Osteoblast (primary cell): ENCODE data around the gene CGB8. TPM values are rescaled to one million over a fixed set of nuclear protein-coding genes. Genes with fewer than 3 reads are reported as not detected.
"Not testable (repeated sequence)": the region's sequence is repeated elsewhere in the genome, so short reads cannot be mapped to it uniquely, and the experiment has no call there.

Experiments
- DNase-seq: peaks from one replicate; pipeline ENCODE4 v3.0.0; 2011; ENCODE audit warnings: low spot score, mixed read lengths; ENCODE audit not compliant: insufficient read length; ENCODE audit errors: missing footprints
- H2AFZ ChIP-seq: 2 replicates; pipeline ENCODE4 v1.6.0; 2011; ENCODE audit warnings: mild to moderate bottlenecking, low read length
- H3K27ac ChIP-seq: 2 replicates; pipeline ENCODE4 v1.5.1; 2011; ENCODE audit warnings: mild to moderate bottlenecking, low read depth, low read length, moderate library complexity
- H3K27me3 ChIP-seq: 2 replicates; pipeline ENCODE4 v1.6.0; 2012; ENCODE audit warnings: mild to moderate bottlenecking, control low read depth, inconsistent platforms, low read length, moderate library complexity; ENCODE audit not compliant: insufficient read depth
- H3K36me3 ChIP-seq: 2 replicates; pipeline ENCODE4 v1.5.1; 2011; ENCODE audit warnings: mild to moderate bottlenecking, low read length, control low read depth, moderate library complexity; ENCODE audit not compliant: insufficient read depth
- H3K4me1 ChIP-seq: 2 replicates; pipeline ENCODE4 v1.5.1; 2011; ENCODE audit warnings: mild to moderate bottlenecking, low read length, control low read depth, moderate library complexity; ENCODE audit not compliant: insufficient read depth
- H3K4me2 ChIP-seq: 2 replicates; pipeline ENCODE4 v1.6.0; 2011; ENCODE audit warnings: mild to moderate bottlenecking, low read length; ENCODE audit not compliant: insufficient read depth
- H3K4me3 ChIP-seq: fragments of 200-600 bp; sonication (generic); 3 replicates; pipeline ENCODE4 v1.5.1; 2012; ENCODE audit warnings: mild to moderate bottlenecking, low read length, inconsistent platforms; ENCODE audit not compliant: insufficient read depth
- H3K79me2 ChIP-seq: 2 replicates; pipeline ENCODE4 v1.6.0; 2012; ENCODE audit warnings: mild to moderate bottlenecking, low read length, control low read depth, inconsistent platforms; ENCODE audit not compliant: insufficient read depth
- H3K9me3 ChIP-seq: 2 replicates; pipeline ENCODE4 v1.5.1; 2011; ENCODE audit warnings: low read depth, low read length, control low read depth
- H4K20me1 ChIP-seq: 2 replicates; pipeline ENCODE4 v1.6.0; 2012; ENCODE audit warnings: mild to moderate bottlenecking, low read length, control low read depth; ENCODE audit not compliant: insufficient read depth
- total RNA-seq: library from RNA; depleted of rRNA; stranded (reverse); fragments of >200 nt; gene quantifications from 2 replicates; pipeline ENCODE4 v1.2.3, GENCODE V29; 2012
- TF ChIP-seq, protein P1 (sequence below): IDR thresholded peaks from 2 replicates; pipeline ENCODE4 v1.5.1; 2011; ENCODE audit warnings: mild to moderate bottlenecking, low read depth, low read length, moderate library complexity; ENCODE audit errors: extremely low read depth

CGB8 gene
- total RNA-seq, 1 donor, result not detected

DNA sequence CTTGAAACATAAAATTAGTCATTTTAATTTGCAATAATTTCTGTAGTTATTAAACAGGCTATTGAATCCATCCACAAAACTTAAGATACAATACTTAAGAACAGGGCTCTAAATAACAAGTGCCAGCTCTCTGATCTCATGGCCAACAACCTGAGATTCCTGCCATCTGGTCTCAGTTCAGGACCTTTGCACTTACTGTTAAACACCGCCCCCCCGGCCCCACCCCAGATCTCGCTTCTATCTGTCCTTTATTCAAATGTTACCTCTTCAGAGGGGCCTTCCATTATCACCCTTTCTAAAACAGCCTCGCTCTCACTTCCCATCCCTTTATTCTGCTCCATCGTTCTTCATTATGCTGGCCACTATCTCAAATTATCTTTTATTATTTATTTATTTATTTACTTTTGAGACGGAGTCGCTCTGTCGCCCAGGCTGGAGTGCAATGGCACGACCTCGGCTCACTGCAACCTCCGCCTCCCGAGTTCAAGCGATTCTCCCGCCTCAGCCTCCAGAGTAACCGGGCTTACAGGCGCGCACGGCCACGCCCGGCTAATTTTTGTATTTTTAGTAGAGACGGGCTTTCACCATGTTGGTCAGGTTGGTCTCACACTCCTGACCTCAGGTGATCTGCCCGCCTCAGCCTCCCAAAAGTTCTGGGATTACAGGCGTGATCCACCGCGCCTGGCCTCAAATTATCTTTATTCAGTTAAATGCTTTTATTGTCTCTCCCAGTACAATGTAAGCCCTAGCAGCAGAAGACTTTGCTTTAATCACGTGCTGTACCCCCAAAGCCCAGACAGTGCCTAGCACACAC, 35.5 kb upstream of the CGB8 start:
- Histone ChIP-seq H3K4me3 (peak overlapping the region; percentile 94), H3K36me3 (peaks cover 18% of the 10 kb centered on the region), H3K79me2 (peaks cover 41% of the 10 kb centered on the region), H3K4me1 (peaks cover 22% of the 10 kb centered on the region), H4K20me1 (peaks cover 36% of the 10 kb centered on the region), H3K27ac (peak overlapping the region; percentile 53), H3K9me3 (no peaks in the 10 kb centered on the region), H3K27me3 (no peaks in the 10 kb centered on the region), H2AFZ (peak overlapping the region; percentile 99), H3K4me2 (peak overlapping the region; percentile 99)
- peak; percentile 15 for DNase-seq
- TF ChIP-seq, protein P1, sequence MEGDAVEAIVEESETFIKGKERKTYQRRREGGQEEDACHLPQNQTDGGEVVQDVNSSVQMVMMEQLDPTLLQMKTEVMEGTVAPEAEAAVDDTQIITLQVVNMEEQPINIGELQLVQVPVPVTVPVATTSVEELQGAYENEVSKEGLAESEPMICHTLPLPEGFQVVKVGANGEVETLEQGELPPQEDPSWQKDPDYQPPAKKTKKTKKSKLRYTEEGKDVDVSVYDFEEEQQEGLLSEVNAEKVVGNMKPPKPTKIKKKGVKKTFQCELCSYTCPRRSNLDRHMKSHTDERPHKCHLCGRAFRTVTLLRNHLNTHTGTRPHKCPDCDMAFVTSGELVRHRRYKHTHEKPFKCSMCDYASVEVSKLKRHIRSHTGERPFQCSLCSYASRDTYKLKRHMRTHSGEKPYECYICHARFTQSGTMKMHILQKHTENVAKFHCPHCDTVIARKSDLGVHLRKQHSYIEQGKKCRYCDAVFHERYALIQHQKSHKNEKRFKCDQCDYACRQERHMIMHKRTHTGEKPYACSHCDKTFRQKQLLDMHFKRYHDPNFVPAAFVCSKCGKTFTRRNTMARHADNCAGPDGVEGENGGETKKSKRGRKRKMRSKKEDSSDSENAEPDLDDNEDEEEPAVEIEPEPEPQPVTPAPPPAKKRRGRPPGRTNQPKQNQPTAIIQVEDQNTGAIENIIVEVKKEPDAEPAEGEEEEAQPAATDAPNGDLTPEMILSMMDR, result no peak

DNA sequence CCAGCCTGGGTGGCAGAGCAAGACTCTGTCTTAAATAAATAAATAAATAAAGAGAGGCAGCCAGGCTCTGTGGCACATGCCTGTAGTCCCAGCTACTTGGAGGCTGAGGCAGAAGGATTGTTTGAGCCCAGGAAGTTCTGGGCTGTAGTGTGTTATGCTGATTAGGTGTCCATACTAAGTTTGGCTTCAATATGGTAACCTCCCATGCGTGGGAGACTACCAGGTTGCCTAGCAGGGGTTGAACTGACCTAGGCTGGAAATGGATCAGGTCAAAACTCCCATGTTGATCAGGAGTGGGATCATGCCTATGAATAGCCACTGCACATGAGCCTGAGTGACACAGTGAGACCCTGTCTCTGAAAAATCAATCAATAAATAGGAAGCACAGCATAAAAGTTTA, 32.4 kb upstream of the CGB8 start:
- peak; percentile 18 for DNase-seq
- no peak overlapping the region for H3K4me3 ChIP-seq
- H3K9me3 ChIP-seq, result no peaks in the 10 kb centered on the region
- no peak overlapping the region for H3K4me2 ChIP-seq
- peaks cover 7% of the 10 kb centered on the region for H3K4me1 ChIP-seq
- no peak overlapping the region for H3K27ac ChIP-seq
- H3K36me3 ChIP-seq, result no peaks in the 10 kb centered on the region
- peaks cover 9% of the 10 kb centered on the region for H4K20me1 ChIP-seq
- H2AFZ ChIP-seq, result no peak overlapping the region
- H3K79me2 ChIP-seq, result peaks cover 10% of the 10 kb centered on the region
- H3K27me3 ChIP-seq, result no peaks in the 10 kb centered on the region
- TF ChIP-seq, protein P1, result no peak

DNA sequence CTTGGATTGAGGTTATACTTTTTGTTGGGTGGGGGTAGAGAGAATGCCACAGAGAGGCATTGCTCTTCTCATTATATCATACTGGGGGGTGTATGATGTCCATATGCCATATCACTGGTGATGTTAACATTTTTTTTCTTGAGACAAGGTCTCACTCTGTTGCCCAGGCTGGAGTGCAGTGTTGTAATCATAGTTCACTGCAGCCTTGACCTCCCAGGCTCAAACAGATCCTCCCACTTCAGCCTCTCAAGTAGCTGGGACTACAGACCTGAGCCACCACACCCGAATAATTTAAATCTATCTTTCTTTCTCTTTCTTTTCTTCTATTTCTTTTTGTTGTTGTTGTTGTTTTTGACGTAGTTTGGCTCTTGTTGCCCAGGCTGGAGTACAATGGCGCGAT, 31.5 kb upstream of the CGB8 start:
- DNase-seq, result no peak
- Histone ChIP-seq H3K79me2 (peaks cover 2% of the 10 kb centered on the region), H3K27me3 (no peaks in the 10 kb centered on the region), H3K9me3 (no peaks in the 10 kb centered on the region), H3K4me1 (peaks cover 4% of the 10 kb centered on the region), H3K4me2 (no peak overlapping the region), H2AFZ (no peak overlapping the region), H3K4me3 (no peak overlapping the region), H3K27ac (no peak overlapping the region), H4K20me1 (peaks cover under 1% of the 10 kb centered on the region), H3K36me3 (no peaks in the 10 kb centered on the region)
- TF ChIP-seq, protein P1, result no peak

DNA sequence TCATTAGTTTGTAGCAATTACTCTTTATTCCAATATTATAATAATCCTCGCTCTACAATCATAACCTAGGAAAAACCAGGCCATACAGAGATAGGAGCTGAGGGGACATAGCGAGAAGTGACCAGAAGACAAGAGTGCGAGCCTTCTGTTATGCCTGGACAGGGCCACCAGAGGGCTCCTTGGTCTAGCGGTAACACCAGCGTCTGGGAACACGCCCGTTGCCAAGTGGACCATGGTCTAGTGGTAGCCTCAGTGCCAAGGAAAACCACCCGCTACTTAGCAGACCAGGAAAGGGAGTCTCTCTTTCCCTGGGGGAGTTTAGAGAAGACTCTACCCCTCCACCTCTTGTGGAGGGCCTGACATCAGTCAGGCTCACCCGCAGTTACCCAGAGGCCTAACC, 26.0 kb upstream of the CGB8 start:
- not testable (repeated sequence) for H3K27ac ChIP-seq, H3K4me1 ChIP-seq, H3K4me3 ChIP-seq, H2AFZ ChIP-seq, H4K20me1 ChIP-seq, H3K4me2 ChIP-seq, DNase-seq, H3K36me3 ChIP-seq, H3K9me3 ChIP-seq, H3K79me2 ChIP-seq
- TF ChIP-seq, protein P1, result peak; percentile 44
- peaks cover 19% of the 10 kb centered on the region for H3K27me3 ChIP-seq
